ENCODE results near the gene IER5L.
A peak's percentile ranks its signal among the peaks of the same experiment; 100 is the strongest.
"Not testable (repeated sequence)": the region's sequence is repeated elsewhere in the genome, so short reads cannot be mapped to it uniquely, and the experiment has no call there.

Gene IER5L

GRCh38 chr9:129138476-129139232 lies 39.4 kb downstream of the IER5L start:
- no peak for DNase-seq (ENCODE audit: low read depth in 3 of 3)

GRCh38 chr9:129138144-129138462 lies 40.0 kb downstream of the IER5L start:
- no peak for DNase-seq (ENCODE audit: low read depth in 3 of 3)

GRCh38 chr9:129137292-129138143 lies 40.5 kb downstream of the IER5L start:
- no peak for DNase-seq (ENCODE audit: low read depth in 3 of 3)

DNA sequence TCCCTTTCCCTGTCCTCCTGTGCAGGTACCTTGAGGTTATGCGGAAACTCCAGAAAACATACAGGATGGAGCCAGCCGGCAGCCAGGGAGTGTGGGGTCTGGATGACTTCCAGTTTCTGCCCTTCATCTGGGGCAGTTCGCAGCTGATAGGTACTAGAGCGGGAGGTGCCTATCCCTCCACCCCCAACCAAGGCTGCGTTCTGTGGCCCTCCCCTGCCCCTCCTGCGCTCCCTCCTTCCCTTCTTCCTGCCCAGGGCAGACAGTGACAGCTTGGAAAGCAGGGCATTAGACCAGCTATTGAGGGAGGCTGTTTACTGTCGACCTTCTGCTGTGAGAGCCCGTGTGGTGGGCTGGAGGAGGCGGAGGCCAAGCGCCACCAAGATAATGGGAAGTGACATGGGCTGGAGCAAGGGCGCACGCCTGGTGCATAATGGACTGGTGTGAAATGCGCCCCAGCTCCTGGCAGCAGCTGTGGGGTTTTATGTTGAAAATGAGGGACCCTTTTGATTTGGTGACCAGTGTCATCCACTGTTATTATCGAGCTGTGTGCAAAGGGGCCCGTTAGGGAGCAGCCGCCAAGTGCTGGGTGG lies 41.5 kb downstream of the IER5L start:
- no peak for DNase-seq (ENCODE audit: low read depth in 3 of 3)

DNA sequence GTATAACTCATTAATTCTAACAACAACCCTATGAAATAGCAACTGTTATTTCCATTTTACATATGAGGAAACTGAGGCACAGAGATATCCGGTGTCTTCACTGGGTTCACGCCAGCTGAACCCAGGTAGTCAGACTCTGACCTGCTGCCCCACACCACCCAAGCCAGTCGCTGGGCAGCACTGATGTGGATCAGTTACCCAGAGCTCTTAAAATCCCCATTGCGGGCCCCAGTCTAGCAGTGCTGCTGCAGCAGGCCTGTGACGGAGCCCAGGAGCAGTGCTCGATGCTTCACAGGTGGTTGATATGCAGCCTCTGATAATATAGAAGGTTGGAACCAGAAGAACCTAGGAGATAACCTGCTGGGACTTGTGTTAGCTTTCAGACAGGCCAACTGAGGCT lies 42.6 kb downstream of the IER5L start:
- DNase-seq (ENCODE audit: low read depth in 3 of 3), result no peak

DNA sequence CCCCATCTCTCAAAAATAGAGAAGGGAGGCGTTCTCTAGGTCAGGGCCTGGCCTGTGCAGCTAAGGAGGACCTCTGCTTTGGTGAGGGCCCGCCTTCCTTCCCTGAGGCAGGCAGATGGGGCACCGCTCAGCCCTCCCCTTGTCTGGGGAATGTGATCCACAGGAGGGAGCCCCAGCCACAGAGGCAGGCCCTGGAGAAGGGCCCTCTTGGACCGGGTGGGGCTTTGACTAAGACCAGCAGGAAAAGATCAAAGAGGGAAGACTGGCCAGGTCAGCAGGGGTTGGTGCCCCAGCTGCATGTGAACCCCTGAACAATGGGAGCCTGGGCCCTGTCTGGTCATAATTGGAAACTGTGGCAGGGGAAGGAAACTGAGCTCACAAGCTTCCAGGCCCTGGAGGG lies 45.0 kb downstream of the IER5L start:
- DNase-seq (ENCODE audit: low read depth in 3 of 3), result no peak

GRCh38 chr9:129131300-129132145 lies 46.5 kb downstream of the IER5L start:
- DNase-seq (ENCODE audit: low read depth in 3 of 3), result peak; percentile 72 to 75 (median 74)

DNA sequence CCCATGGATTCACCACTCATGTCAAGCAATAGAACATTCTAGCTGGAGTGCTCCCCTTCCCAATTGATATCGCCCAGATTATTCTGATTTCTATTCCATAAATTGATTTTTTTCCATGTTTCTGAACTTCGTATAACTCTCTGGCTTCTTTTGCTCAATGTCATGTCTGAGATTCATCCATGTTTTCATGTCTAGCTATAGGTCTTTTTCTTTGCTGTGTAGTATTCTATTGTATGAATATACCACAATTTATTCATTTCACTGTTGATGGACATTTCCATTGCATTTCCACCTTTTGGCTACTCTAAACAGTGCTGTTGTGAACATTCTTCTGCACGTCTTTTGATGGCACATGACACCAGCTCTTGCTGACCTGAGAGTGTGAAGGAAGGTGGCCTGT lies 47.3 kb downstream of the IER5L start:
- DNase-seq (ENCODE audit: low read depth in 3 of 3), result no peak

DNA sequence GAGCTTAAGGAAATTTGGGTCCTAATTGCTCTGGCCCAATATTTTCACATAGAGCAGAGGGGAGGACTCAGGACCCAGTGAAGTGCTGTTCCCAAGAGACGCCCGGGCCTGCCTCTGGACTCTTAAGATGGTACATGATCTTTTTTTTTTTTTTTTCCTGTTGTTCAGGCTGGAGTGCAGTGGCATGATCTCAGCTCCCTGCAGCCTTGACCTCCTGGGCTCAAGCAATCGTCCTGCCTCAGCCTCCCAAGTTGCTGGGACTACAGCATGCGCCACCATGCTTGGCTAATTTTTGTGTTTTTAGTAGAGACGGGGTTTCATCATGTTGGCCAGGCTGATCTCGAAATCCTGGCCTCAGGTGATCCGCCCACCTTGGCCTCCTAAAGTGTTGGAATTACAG lies 47.8 kb downstream of the IER5L start:
- not testable (repeated sequence) for DNase-seq (ENCODE audit: low read depth in 3 of 3)

DNA sequence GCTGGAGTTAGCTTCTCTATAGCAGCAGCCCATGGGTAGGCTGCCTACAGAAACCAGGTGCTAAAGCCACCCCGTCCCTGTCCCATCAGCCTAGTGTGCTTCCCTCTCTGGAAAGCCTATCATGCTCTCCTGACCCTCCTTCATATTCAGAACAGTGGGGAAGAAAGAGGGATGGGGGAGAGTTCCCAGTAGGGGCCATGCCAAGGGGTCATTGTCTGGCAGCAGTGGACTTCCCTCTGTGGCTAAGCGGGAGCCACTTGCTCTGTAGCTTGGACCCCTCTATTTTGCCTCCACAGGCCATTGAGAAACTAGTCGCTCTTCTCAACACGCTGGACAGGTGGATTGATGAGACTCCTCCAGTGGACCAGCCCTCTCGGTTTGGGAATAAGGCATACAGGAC lies 49.4 kb downstream of the IER5L start:
- DNase-seq (ENCODE audit: low read depth in 3 of 3), result no peak

DNA sequence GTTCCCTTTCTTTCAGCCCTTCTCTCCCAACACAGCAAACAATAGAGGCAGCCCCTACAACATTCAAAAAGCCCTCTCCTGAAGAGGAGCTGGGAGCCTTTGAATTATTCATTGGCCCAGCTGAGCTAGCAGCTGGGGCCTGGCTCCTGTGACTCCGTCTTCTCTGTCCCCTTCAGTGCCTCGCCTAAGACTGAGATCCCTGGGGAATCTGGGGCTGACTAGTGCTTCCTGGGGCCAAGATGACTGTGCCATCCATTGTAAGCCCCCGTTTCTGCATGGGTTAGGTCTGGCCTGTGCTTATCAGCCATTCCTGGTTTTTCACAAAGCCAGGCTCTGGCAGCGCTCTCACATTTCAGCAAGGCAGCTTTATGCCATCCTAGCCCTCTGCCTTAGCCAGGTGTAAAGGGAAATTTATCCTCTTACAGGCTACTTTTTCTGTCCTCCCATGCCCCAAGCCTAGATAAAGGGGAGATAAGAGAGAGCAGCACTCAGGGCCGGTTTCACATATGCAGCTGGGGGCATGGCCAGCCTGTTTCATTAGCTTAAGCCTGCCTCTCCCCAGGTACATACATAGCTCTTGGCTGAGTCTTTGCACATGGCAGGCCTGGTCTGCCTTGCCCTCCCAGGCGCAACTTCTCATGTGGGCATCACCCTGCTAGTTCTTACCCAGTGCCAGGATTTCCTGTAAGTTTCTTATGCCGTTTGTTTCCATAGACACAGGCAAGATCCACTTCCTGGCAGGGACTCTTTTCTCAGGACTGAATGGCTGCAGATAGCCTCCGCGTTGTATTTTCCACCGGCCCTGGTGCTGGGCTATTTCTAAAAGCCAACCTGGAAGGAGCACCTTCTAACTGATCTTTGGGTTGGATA lies 51.1 kb downstream of the IER5L start:
- DNase-seq (ENCODE audit: low read depth in 3 of 3), result no peak

Data from stimulated activated CD4-positive, alpha-beta T cell treated with anti-CD3 and anti-CD28 coated beads, TNF-alpha, amount 100 ng/mL, for 48 hours (primary cell).